HepG2 (cell line): ENCODE measurements around the gene ASIC5.

Source experiments
- ARNT ChIP-seq: fragments of 450-650 bp; IDR thresholded peaks from 2 replicates; pipeline ENCODE4 v1.6.1; 2017
- ZNF354B ChIP-seq: sonication (generic); formaldehyde crosslinking; IDR thresholded peaks from 2 replicates; pipeline ENCODE4 v1.8.0; 2022; ENCODE audit warnings: mild to moderate bottlenecking, missing genetic modification reagents

- TF ChIP-seq ZNF354B (no peak), ARNT (no peak)
Measured at GRCh38 chr4:155794589-155795236, 71.4 kb downstream of the ASIC5 start.
